GM10266 (cell line): ENCODE data around the gene DYRK1A.

Experiments used
- DNase-seq: peaks from one replicate; pipeline ENCODE4 v3.0.0; 2012; ENCODE audit errors: extremely low spot score
- CTCF ChIP-seq: IDR thresholded peaks from 2 replicates; pipeline ENCODE4 v1.5.1; 2012; ENCODE audit warnings: mild to moderate bottlenecking, low read depth; ENCODE audit not compliant: control insufficient read depth, insufficient read depth; ENCODE audit errors: missing control alignments

Gene DYRK1A

GRCh38 chr21:37469441-37469840 is 102.9 kb downstream of the DYRK1A start:
- DNase-seq = no peak
- no peak for TF ChIP-seq CTCF

GRCh38 chr21:37472581-37472980 is 106.0 kb downstream of the DYRK1A start:
- TF ChIP-seq CTCF = no peak
- DNase-seq = no peak

- DNase-seq = no peak
- no peak for TF ChIP-seq CTCF
Measured at GRCh38 chr21:37473491-37473890, 106.9 kb downstream of the DYRK1A start.

GRCh38 chr21:37474342-37474741 is 107.8 kb downstream of the DYRK1A start:
- DNase-seq = no peak
- no peak for TF ChIP-seq CTCF

- DNase-seq = no peak
- no peak for TF ChIP-seq CTCF
Measured at GRCh38 chr21:37475186-37475868, 108.8 kb downstream of the DYRK1A start.

GRCh38 chr21:37478794-37479193 is 112.2 kb downstream of the DYRK1A start:
- DNase-seq = no peak
- no peak for TF ChIP-seq CTCF

- DNase-seq = no peak
Measured at GRCh38 chr21:37483776-37484175, 117.2 kb downstream of the DYRK1A start.

More at GRCh38 chr21:37483776-37484175, 117.2 kb downstream of the DYRK1A start:
- no peak for TF ChIP-seq CTCF
